Calu3 (cell line): ENCODE data around the gene IL12B. TPM values are rescaled to one million over a fixed set of nuclear protein-coding genes. Genes with fewer than 3 reads are reported as not detected.
"Not testable (repeated sequence)": the region's sequence is repeated elsewhere in the genome, so short reads cannot be mapped to it uniquely, and the experiment has no call there.

Experiments used
- BruUV-seq: library from RNA; stranded (reverse); fragments of 400-500 nt; replicated peaks from 2 replicates; lab custom pipeline; 2021; lab: Mats Ljungman, UMichigan
- CTCF ChIA-PET: fragments of 300-600 bp; sonication (Branson Sonifier 250); formaldehyde crosslinking; loops from one replicate; lab custom pipeline; 2022; ENCODE audit warnings: antibody characterized with exemption; lab: Charles Lee
- DNase-seq: peaks from one replicate; pipeline ENCODE4 v3.0.0; 2022
- H3K27ac Mint-ChIP-seq: one replicate; pipeline ENCODE4 v1.8.0; 2022; ENCODE audit warnings: mixed read lengths; ENCODE audit not compliant: unreplicated experiment
- H3K27me3 Mint-ChIP-seq: one replicate; pipeline ENCODE4 v1.8.0; 2022; ENCODE audit warnings: mixed read lengths; ENCODE audit not compliant: unreplicated experiment
- H3K36me3 Mint-ChIP-seq: one replicate; pipeline ENCODE4 v1.8.0; 2022; ENCODE audit warnings: mild to moderate bottlenecking, moderate library complexity, mixed read lengths; ENCODE audit not compliant: insufficient read depth, unreplicated experiment
- H3K4me1 Mint-ChIP-seq: one replicate; pipeline ENCODE4 v1.8.0; 2022; ENCODE audit warnings: mild to moderate bottlenecking, low read depth, mixed read lengths; ENCODE audit not compliant: unreplicated experiment
- H3K4me3 Mint-ChIP-seq: one replicate; pipeline ENCODE4 v1.8.0; 2022; ENCODE audit warnings: mild to moderate bottlenecking, low read depth, moderate library complexity, mixed read lengths; ENCODE audit not compliant: unreplicated experiment
- H3K9me3 Mint-ChIP-seq: one replicate; pipeline ENCODE4 v1.8.0; 2022; ENCODE audit warnings: low read depth, mixed read lengths; ENCODE audit not compliant: unreplicated experiment
- intact Hi-C: fragments of 100-400 bp; cut with micrococcal nuclease; formaldehyde crosslinking; loops from one replicate; pipeline ENCODE4 v1.10.0; 2022; ENCODE audit not compliant: unreplicated experiment
- total RNA-seq: library from RNA; stranded (reverse); gene quantifications from 2 replicates; pipeline ENCODE4 v1.2.3, GENCODE V29; 2022
- TF ChIP-seq, protein P1 (sequence below): fragments of 200-600 bp; IDR thresholded peaks from one replicate; pipeline ENCODE4 v1.8.0; 2022; ENCODE audit warnings: antibody characterized with exemption; ENCODE audit not compliant: unreplicated experiment

IL12B gene
- total RNA-seq, 1 experiment from 2014 or later = not detected

DNA sequence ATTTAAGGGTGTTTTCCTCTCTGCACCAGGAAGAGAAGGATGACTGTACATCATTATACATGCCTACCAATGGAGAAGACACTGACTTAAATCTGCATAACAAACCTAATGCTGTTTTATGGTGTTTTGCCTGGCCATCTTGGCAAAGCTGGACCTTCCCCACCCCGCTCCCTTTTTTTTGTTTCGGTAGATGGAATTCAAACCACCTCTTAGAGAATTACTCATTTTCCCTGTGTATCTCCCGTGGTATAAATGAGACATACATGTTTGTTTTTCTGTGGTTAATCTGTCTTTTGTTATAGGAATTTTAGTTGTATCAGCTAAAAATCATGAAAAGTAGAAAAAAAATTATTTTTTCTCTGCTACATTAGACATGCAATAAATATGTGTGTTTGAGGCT, 28.8 kb downstream of the IL12B start:
- BruUV-seq = no TSS peak
- Mint-ChIP-seq H3K27me3 (peaks cover 25% of the 10 kb centered on the region), H3K36me3 (peaks cover 5% of the 10 kb centered on the region), H3K4me1 (peaks cover 9% of the 10 kb centered on the region), H3K27ac (no peak overlapping the region), H3K9me3 (peaks cover 16% of the 10 kb centered on the region), H3K4me3 (no peak overlapping the region)
- DNase-seq = no peak
- TF ChIP-seq, protein P1, sequence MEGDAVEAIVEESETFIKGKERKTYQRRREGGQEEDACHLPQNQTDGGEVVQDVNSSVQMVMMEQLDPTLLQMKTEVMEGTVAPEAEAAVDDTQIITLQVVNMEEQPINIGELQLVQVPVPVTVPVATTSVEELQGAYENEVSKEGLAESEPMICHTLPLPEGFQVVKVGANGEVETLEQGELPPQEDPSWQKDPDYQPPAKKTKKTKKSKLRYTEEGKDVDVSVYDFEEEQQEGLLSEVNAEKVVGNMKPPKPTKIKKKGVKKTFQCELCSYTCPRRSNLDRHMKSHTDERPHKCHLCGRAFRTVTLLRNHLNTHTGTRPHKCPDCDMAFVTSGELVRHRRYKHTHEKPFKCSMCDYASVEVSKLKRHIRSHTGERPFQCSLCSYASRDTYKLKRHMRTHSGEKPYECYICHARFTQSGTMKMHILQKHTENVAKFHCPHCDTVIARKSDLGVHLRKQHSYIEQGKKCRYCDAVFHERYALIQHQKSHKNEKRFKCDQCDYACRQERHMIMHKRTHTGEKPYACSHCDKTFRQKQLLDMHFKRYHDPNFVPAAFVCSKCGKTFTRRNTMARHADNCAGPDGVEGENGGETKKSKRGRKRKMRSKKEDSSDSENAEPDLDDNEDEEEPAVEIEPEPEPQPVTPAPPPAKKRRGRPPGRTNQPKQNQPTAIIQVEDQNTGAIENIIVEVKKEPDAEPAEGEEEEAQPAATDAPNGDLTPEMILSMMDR = no peak
- intact Hi-C loops = no loop called here
- CTCF ChIA-PET = no interaction called here

DNA sequence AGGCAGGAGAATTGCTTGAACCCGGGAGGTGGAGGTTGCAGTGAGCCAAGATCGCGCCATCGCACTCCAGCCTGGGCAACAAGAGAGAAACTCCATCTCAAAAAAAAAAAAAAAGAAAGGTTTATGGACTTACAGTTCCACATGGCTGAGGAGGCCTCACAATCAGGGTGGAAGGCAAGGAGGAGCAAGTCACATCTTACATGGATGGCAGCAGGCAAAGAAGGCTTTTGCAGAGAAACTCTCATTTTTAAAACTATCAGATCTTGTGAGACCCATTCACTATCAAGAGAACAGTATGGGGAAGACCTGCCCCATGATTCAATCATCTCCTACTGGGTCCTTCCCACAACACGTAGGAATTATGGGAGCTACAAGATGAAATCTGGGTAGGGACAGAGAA, 33.0 kb downstream of the IL12B start:
- not testable (repeated sequence) for H3K27ac Mint-ChIP-seq

GRCh38 chr5:159294921-159295320, 35.4 kb downstream of the IL12B start:
- TF ChIP-seq, protein P1 = no peak
- CTCF ChIA-PET = no interaction called here
- no peak overlapping the region for H3K27ac Mint-ChIP-seq
- no peaks in the 10 kb centered on the region for H3K4me1 Mint-ChIP-seq
- no TSS peak for BruUV-seq
- DNase-seq = no peak
- peaks cover 8% of the 10 kb centered on the region for H3K9me3 Mint-ChIP-seq
- intact Hi-C loops = no loop called here
- H3K4me3 Mint-ChIP-seq = no peak overlapping the region
- no peaks in the 10 kb centered on the region for H3K27me3 Mint-ChIP-seq
- H3K36me3 Mint-ChIP-seq = no peaks in the 10 kb centered on the region

More for the DNA sequence above, 33.0 kb downstream of the IL12B start:
- H3K27me3 Mint-ChIP-seq, intact Hi-C loops, DNase-seq, H3K36me3 Mint-ChIP-seq, BruUV-seq, H3K4me3 Mint-ChIP-seq, H3K4me1 Mint-ChIP-seq: not testable (repeated sequence)
- CTCF ChIA-PET = interaction anchor here (0.7 kb wide), 1 partner anchor 678 kb away, joined by 3 read pairs; no protein-coding TSS in a partner anchor
- H3K9me3 Mint-ChIP-seq = peaks cover 15% of the 10 kb centered on the region

- CTCF ChIA-PET = no interaction called here
- Mint-ChIP-seq H3K27me3 (no peaks in the 10 kb centered on the region), H3K4me3 (no peak overlapping the region), H3K27ac (no peak overlapping the region), H3K9me3 (no peaks in the 10 kb centered on the region), H3K4me1 (no peaks in the 10 kb centered on the region), H3K36me3 (no peaks in the 10 kb centered on the region)
- TF ChIP-seq, protein P1 = no peak
- DNase-seq = no peak
- intact Hi-C loops = no loop called here
- no TSS peak for BruUV-seq
Measured at GRCh38 chr5:159290741-159291140, 39.5 kb downstream of the IL12B start.

- no peaks in the 10 kb centered on the region for H3K36me3 Mint-ChIP-seq
- intact Hi-C loops = loop anchor here (1.0 to 2.0 kb wide), 3 partner anchors 30 to 701 kb away; no protein-coding TSS in a partner anchor
- H3K27ac Mint-ChIP-seq = no peak overlapping the region
- peak; percentile 11 for DNase-seq
- CTCF ChIA-PET = interaction anchor here (0.6 to 1.5 kb wide), 12 partner anchors 25 to 736 kb away, joined by 3 to 10 read pairs (median 4); no protein-coding TSS in a partner anchor
- TF ChIP-seq, protein P1 = no peak
- H3K9me3 Mint-ChIP-seq = no peaks in the 10 kb centered on the region
- H3K4me3 Mint-ChIP-seq = no peak overlapping the region
- no TSS peak for BruUV-seq
- no peaks in the 10 kb centered on the region for H3K27me3 Mint-ChIP-seq
- H3K4me1 Mint-ChIP-seq = no peaks in the 10 kb centered on the region
Measured at GRCh38 chr5:159286420-159287035, 43.8 kb downstream of the IL12B start.
